DND-41 (cell line): ENCODE data around the gene HIVEP1.

Source experiments
- ATAC-seq: fragments of 200-7000 bp; cut with Tn5 transposase; 3 replicates; pipeline ENCODE4 v1.9.1; 2021; ENCODE audit warnings: low read depth; ENCODE audit not compliant: insufficient read depth
- DNase-seq: peaks from one replicate; pipeline ENCODE4 v3.0.0-alpha.2; 2020
- H2AFZ ChIP-seq: 2 replicates; pipeline ENCODE4 v1.6.0; 2012; ENCODE audit warnings: low read depth, low read length
- H3K27ac ChIP-seq: 2 replicates; pipeline ENCODE4 v1.5.1; 2012; ENCODE audit warnings: low read length, inconsistent platforms
- H3K27me3 ChIP-seq: fragments of 200-600 bp; sonication (generic); 2 replicates; pipeline ENCODE4 v1.6.0; 2012; ENCODE audit warnings: low read length, mild to moderate bottlenecking, inconsistent platforms; ENCODE audit not compliant: insufficient read depth, poor library complexity
- H3K36me3 ChIP-seq: 2 replicates; pipeline ENCODE4 v1.5.1; 2012; ENCODE audit warnings: low read length, inconsistent platforms; ENCODE audit not compliant: insufficient read depth
- H3K4me1 ChIP-seq: 2 replicates; pipeline ENCODE4 v1.5.1; 2012; ENCODE audit warnings: mild to moderate bottlenecking, low read length; ENCODE audit not compliant: insufficient read depth
- H3K4me2 ChIP-seq: 2 replicates; pipeline ENCODE4 v1.6.0; 2012; ENCODE audit warnings: mild to moderate bottlenecking, moderate library complexity, low read length, inconsistent platforms; ENCODE audit not compliant: insufficient read depth
- H3K4me3 ChIP-seq, 2 experiments: fragments of 200-600 bp in 1 of 2; shearing (Covaris generic) in 1 of 2; 2 replicates each; pipeline ENCODE4 v1.5.1; 2012 to 2016; ENCODE audit warnings: inconsistent platforms in 2 of 2, low read length in 2 of 2, mild to moderate bottlenecking in 2 of 2, low read depth in 1 of 2, moderate library complexity in 1 of 2
- H3K79me2 ChIP-seq: 2 replicates; pipeline ENCODE4 v1.6.0; 2012; ENCODE audit warnings: low read length, inconsistent platforms; ENCODE audit not compliant: insufficient read depth
- H3K9ac ChIP-seq: 2 replicates; pipeline ENCODE4 v1.6.0; 2012; ENCODE audit warnings: low read depth, mild to moderate bottlenecking, inconsistent platforms, low read length, moderate library complexity
- H3K9me3 ChIP-seq: 2 replicates; pipeline ENCODE4 v1.5.1; 2012; ENCODE audit warnings: low read length, moderate library complexity, mild to moderate bottlenecking, inconsistent platforms; ENCODE audit not compliant: insufficient read depth, severe bottlenecking
- H4K20me1 ChIP-seq: 2 replicates; pipeline ENCODE4 v1.6.0; 2012; ENCODE audit warnings: low read length; ENCODE audit not compliant: insufficient read depth
- EZH2 ChIP-seq: IDR thresholded peaks from 3 replicates; pipeline ENCODE4 v1.6.1; 2012; ENCODE audit warnings: borderline replicate concordance, low read depth, mild to moderate bottlenecking, moderate library complexity, low read length, inconsistent platforms; ENCODE audit not compliant: severe bottlenecking
- TF ChIP-seq, protein P1 (sequence below): IDR thresholded peaks from 2 replicates; pipeline ENCODE4 v1.5.1; 2012; ENCODE audit warnings: borderline replicate concordance, low read length, moderate library complexity, mild to moderate bottlenecking; ENCODE audit not compliant: poor library complexity, severe bottlenecking; ENCODE audit errors: extremely low read depth

The HIVEP1 gene

DNA sequence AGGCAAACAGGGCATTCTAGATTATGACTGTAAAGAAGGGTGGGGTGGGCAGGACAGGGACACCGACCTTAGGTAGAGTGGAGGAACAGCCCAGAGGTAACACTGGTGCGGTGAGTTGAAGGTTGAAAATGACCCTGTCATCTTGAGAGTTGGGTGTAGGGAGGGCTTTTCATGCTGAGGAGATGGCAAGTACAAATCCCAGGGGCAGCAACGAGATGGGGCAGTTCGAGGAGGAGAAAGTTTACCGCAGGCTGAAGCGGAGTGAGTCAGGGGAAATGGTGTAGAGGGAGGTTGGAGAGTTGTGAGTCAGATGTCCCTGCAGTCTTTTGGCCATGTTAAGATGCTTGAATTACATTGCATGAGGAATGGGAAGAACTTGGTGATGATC is 101.1 kb downstream of the HIVEP1 start:
- Histone ChIP-seq H3K4me1 (no peaks in the 10 kb centered on the region), H3K4me2 (no peak overlapping the region), H2AFZ (no peak overlapping the region), H3K9me3 (peaks cover 2% of the 10 kb centered on the region), H3K27me3 (no peaks in the 10 kb centered on the region), H3K4me3 (no peak overlapping the region), H3K9ac (no peak overlapping the region), H3K36me3 (no peaks in the 10 kb centered on the region), H4K20me1 (no peaks in the 10 kb centered on the region), H3K79me2 (no peaks in the 10 kb centered on the region), H3K27ac (no peak overlapping the region)
- no peak for ATAC-seq
- TF ChIP-seq, protein P1, sequence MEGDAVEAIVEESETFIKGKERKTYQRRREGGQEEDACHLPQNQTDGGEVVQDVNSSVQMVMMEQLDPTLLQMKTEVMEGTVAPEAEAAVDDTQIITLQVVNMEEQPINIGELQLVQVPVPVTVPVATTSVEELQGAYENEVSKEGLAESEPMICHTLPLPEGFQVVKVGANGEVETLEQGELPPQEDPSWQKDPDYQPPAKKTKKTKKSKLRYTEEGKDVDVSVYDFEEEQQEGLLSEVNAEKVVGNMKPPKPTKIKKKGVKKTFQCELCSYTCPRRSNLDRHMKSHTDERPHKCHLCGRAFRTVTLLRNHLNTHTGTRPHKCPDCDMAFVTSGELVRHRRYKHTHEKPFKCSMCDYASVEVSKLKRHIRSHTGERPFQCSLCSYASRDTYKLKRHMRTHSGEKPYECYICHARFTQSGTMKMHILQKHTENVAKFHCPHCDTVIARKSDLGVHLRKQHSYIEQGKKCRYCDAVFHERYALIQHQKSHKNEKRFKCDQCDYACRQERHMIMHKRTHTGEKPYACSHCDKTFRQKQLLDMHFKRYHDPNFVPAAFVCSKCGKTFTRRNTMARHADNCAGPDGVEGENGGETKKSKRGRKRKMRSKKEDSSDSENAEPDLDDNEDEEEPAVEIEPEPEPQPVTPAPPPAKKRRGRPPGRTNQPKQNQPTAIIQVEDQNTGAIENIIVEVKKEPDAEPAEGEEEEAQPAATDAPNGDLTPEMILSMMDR, result no peak
- no peak for DNase-seq

DNA sequence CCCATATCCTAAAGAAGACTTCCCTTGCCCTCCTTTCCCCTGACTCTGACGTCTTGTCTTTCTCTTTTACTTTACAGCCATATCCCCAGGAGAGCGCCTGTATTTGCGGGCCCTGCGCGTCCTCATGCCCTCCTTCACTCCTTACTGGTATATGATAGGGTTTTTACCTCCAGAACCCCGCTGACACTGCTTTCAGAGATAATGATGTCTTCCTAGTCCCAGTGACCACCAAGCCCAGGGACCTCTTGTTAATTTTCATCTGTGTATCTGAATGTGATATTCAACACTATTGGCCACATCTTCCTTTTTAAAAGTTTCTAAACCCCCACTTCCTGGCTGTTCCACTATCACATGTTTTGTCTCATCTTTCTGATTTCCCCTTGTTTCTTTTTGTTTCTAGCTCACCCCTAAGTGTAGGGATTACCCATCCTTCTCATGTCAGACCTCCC is 102.0 kb downstream of the HIVEP1 start:
- Histone ChIP-seq H3K4me1 (no peaks in the 10 kb centered on the region), H3K4me2 (no peak overlapping the region)
- ATAC-seq, result no peak

DNA sequence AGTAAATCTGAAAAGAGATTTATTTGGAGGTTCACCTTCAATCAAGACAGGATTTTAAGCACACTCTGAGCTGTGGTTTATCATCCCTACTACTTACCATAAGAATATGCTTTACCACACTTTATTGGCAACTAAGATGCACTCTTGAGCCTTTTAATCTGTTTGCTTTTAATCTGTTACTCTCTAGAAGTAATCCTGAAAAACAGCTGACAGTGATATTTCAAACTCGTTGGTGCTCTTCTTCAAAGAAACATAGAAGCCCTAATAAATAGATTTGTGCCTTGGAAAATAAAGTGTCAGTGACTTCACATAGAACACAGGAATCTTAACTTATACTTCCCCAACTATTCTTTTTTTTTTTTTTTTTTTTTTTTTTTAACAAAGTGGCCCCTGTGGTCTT is 102.9 kb downstream of the HIVEP1 start:
- no peak for TF ChIP-seq EZH2
- no peak overlapping the region for H3K9ac ChIP-seq

More for the DNA sequence above, 102.0 kb downstream of the HIVEP1 start:
- Histone ChIP-seq H3K79me2 (no peaks in the 10 kb centered on the region), H3K27me3 (no peaks in the 10 kb centered on the region), H3K27ac (no peak overlapping the region), H3K9me3 (peaks cover 2% of the 10 kb centered on the region), H2AFZ (no peak overlapping the region), H3K4me3 (no peak overlapping the region), H3K36me3 (no peaks in the 10 kb centered on the region), H3K9ac (no peak overlapping the region), H4K20me1 (no peaks in the 10 kb centered on the region)
- DNase-seq, result no peak
- no peak for TF ChIP-seq EZH2
- TF ChIP-seq, protein P1, result no peak

DNA sequence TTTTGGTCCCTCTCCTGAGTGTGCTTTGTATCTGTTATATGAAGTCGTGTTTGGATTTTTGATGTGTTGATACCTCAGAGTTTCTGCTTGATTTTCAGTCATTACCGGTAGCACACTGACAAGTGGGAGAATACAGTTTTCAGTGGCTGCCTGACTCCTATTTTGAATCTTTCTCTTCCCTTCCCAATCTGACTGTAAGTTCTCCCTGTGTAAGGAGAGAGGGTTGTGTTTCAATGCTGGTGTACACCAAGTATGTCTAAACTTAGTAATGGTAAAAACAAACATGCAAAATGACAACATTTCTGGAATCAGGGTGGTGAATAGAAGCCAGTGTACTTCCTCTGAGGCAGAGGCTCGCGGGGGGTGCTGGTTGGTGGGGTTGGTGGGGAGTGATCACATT is 103.4 kb downstream of the HIVEP1 start:
- H3K9ac ChIP-seq, result no peak overlapping the region
- no peak overlapping the region for H3K27ac ChIP-seq
- TF ChIP-seq EZH2, result no peak
- TF ChIP-seq, protein P1, result no peak
- H3K4me2 ChIP-seq, result no peak overlapping the region
- no peak overlapping the region for H2AFZ ChIP-seq
- H4K20me1 ChIP-seq, result no peaks in the 10 kb centered on the region
- no peaks in the 10 kb centered on the region for H3K4me1 ChIP-seq
- no peaks in the 10 kb centered on the region for H3K27me3 ChIP-seq
- ATAC-seq (no peak), DNase-seq (no peak)
- no peaks in the 10 kb centered on the region for H3K36me3 ChIP-seq
- peaks cover 2% of the 10 kb centered on the region for H3K9me3 ChIP-seq
- no peak overlapping the region for H3K4me3 ChIP-seq
- H3K79me2 ChIP-seq, result no peaks in the 10 kb centered on the region

More for the DNA sequence above, 102.9 kb downstream of the HIVEP1 start:
- Histone ChIP-seq H3K4me2 (no peak overlapping the region), H3K4me3 (no peak overlapping the region), H3K9me3 (peaks cover 2% of the 10 kb centered on the region), H4K20me1 (no peaks in the 10 kb centered on the region), H3K79me2 (no peaks in the 10 kb centered on the region), H2AFZ (no peak overlapping the region), H3K4me1 (no peaks in the 10 kb centered on the region), H3K27me3 (no peaks in the 10 kb centered on the region), H3K36me3 (no peaks in the 10 kb centered on the region), H3K27ac (no peak overlapping the region)
- no peak for DNase-seq
- no peak for ATAC-seq
